ENCODE results near the gene BEST4.

Gene BEST4

GRCh38 chr1:44784094-44785028 lies 3.6 kb downstream of the BEST4 start:
- H3K27ac ChIP-seq (replicated peaks): no peak overlapping the region
- DNase-seq (ENCODE audit: low read depth in 1 of 2, low spot score in 1 of 2): no peak
- no peak overlapping the region for H3K4me3 ChIP-seq (replicated peaks; ENCODE audit: insufficient read depth, low read length)
- H3K27me3 ChIP-seq (ENCODE audit: insufficient read depth, poor library complexity, severe bottlenecking): no peaks in the 10 kb centered on the region
- TF ChIP-seq SPI1 (IDR thresholded peaks at IDR 0.05; ENCODE audit: borderline replicate concordance, low read depth) (no peak), POLR2AphosphoS5 (IDR thresholded peaks at IDR 0.05; ENCODE audit: low read depth) (no peak), REST (IDR thresholded peaks at IDR 0.05; ENCODE audit: insufficient replicate concordance, low read depth) (no peak), GABPA (IDR thresholded peaks at IDR 0.05; ENCODE audit: low read depth) (no peak)
- TF ChIP-seq, protein P1, sequence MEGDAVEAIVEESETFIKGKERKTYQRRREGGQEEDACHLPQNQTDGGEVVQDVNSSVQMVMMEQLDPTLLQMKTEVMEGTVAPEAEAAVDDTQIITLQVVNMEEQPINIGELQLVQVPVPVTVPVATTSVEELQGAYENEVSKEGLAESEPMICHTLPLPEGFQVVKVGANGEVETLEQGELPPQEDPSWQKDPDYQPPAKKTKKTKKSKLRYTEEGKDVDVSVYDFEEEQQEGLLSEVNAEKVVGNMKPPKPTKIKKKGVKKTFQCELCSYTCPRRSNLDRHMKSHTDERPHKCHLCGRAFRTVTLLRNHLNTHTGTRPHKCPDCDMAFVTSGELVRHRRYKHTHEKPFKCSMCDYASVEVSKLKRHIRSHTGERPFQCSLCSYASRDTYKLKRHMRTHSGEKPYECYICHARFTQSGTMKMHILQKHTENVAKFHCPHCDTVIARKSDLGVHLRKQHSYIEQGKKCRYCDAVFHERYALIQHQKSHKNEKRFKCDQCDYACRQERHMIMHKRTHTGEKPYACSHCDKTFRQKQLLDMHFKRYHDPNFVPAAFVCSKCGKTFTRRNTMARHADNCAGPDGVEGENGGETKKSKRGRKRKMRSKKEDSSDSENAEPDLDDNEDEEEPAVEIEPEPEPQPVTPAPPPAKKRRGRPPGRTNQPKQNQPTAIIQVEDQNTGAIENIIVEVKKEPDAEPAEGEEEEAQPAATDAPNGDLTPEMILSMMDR (IDR thresholded peaks at IDR 0.05; ENCODE audit: insufficient read depth, low read length): no peak

GRCh38 chr1:44783697-44784093 lies 4.3 kb downstream of the BEST4 start:
- Histone ChIP-seq H3K27me3 (ENCODE audit: insufficient read depth, poor library complexity, severe bottlenecking) (no peaks in the 10 kb centered on the region), H3K4me3 (replicated peaks; ENCODE audit: insufficient read depth, low read length) (no peak overlapping the region), H3K27ac (replicated peaks) (no peak overlapping the region)
- no peak for TF ChIP-seq SPI1 (IDR thresholded peaks at IDR 0.05; ENCODE audit: borderline replicate concordance, low read depth)
- TF ChIP-seq REST (IDR thresholded peaks at IDR 0.05; ENCODE audit: insufficient replicate concordance, low read depth): no peak
- no peak for TF ChIP-seq GABPA (IDR thresholded peaks at IDR 0.05; ENCODE audit: low read depth)
- no peak for TF ChIP-seq POLR2AphosphoS5 (IDR thresholded peaks at IDR 0.05; ENCODE audit: low read depth)
- TF ChIP-seq, protein P1 (IDR thresholded peaks at IDR 0.05; ENCODE audit: insufficient read depth, low read length): no peak
- no peak for DNase-seq (ENCODE audit: low read depth in 1 of 2, low spot score in 1 of 2)

DNA sequence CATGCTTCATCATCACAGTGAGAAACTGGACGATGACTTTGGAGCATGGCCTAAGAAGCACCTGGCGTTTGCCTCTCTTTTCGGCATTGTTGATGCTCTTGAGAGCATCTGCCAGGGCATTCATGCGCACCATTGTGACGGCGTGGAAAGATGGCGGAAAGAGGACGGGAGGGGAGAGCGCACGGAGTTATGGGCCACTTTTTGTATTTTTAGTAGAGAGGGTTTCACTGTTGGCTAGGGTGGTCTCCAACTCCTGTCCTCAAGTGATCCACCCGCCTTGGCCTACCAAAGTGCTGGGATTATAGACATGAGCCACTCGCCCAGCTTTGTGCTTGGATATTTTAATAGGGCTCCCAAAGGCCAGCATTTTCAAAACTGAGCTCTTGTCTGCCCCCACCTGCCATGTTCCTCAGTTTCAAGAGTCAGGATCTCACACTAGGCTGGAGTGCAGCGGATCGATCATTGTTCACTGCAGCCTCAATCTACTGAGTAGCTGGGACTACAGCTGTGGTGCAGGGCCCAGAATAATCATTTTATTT lies 7.3 kb downstream of the BEST4 start:
- no peak overlapping the region for H3K4me3 ChIP-seq (replicated peaks; ENCODE audit: insufficient read depth, low read length)
- no peaks in the 10 kb centered on the region for H3K27me3 ChIP-seq (ENCODE audit: insufficient read depth, poor library complexity, severe bottlenecking)
- no peak overlapping the region for H3K27ac ChIP-seq (replicated peaks)
- no peak for DNase-seq (ENCODE audit: low read depth in 1 of 2, low spot score in 1 of 2)
- no peak for TF ChIP-seq REST (IDR thresholded peaks at IDR 0.05; ENCODE audit: insufficient replicate concordance, low read depth)
- TF ChIP-seq POLR2AphosphoS5 (IDR thresholded peaks at IDR 0.05; ENCODE audit: low read depth): peak; percentile 70; the same call in 1 of the 2 replicates
- TF ChIP-seq SPI1 (IDR thresholded peaks at IDR 0.05; ENCODE audit: borderline replicate concordance, low read depth): no peak

All from HL-60 (cell line).